IPS-NIHi11 (cell line): Measurements from ENCODE around the gene PAFAH1B2.
"Not testable (repeated sequence)": the region's sequence is repeated elsewhere in the genome, so short reads cannot be mapped to it uniquely, and the experiment has no call there.

Source experiments
- DNase-seq: peaks from one replicate; pipeline ENCODE4 v3.0.0; 2012; ENCODE audit warnings: mixed read lengths, low spot score

The PAFAH1B2 gene

DNA sequence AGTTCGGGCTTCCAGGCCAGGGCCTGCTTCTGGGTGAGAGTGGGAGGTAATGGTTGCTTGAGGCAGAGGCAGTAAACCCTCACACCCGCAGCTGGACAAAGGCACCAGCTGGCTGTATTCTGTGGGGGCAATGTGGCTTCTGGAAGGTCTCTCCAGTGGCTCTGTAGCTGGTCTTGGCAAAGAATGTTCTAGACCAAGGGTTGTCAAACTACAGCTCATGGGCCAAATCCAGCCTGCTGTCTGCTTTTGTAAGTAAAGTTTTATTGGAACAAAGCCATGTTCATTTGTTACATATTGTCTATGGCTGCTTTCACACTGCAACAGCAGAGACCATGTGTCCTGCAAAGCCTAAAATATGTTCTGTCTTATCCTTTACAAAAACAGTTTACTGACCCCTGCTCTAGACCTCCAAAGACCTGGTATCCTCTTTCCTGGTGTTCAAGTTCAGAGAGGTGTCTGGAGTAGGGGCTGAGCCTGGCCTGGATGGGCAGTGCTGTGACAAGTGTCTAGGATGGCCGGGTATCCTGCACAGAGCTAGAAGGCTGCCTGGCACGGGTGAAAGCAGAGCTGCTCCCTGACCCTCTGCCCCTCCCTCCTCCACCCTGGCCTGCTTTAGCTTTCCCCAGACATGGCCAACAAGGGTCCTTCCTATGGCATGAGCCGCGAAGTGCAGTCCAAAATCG lies 58.4 kb downstream of the PAFAH1B2 start:
- no peak for DNase-seq

GRCh38 chr11:117203069-117203407 lies 59.0 kb downstream of the PAFAH1B2 start:
- no peak for DNase-seq

DNA sequence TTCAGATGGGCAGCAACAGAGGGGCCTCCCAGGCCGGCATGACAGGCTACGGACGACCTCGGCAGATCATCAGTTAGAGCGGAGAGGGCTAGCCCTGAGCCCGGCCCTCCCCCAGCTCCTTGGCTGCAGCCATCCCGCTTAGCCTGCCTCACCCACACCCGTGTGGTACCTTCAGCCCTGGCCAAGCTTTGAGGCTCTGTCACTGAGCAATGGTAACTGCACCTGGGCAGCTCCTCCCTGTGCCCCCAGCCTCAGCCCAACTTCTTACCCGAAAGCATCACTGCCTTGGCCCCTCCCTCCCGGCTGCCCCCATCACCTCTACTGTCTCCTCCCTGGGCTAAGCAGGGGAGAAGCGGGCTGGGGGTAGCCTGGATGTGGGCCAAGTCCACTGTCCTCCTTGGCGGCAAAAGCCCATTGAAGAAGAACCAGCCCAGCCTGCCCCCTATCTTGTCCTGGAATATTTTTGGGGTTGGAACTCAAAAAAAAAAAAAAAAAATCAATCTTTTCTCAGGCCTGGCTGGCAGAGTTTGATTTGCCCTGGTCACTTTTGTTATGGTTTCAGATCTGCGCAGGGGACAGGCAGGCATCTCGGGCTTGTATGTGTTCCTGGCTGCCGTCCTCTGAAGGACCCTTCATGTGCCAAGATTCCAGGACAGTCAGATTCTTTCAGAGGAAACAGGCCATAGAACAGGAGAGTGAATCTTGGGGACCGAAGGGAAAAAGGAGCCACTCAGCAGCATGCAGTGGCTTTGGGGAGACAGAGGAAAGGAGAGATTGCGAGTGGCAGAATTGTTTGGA lies 60.4 kb downstream of the PAFAH1B2 start:
- DNase-seq = no peak

- no peak for DNase-seq
Measured at GRCh38 chr11:117205211-117205818, 61.2 kb downstream of the PAFAH1B2 start.

GRCh38 chr11:117206111-117206510 lies 62.0 kb downstream of the PAFAH1B2 start:
- not testable (repeated sequence) for DNase-seq

DNA sequence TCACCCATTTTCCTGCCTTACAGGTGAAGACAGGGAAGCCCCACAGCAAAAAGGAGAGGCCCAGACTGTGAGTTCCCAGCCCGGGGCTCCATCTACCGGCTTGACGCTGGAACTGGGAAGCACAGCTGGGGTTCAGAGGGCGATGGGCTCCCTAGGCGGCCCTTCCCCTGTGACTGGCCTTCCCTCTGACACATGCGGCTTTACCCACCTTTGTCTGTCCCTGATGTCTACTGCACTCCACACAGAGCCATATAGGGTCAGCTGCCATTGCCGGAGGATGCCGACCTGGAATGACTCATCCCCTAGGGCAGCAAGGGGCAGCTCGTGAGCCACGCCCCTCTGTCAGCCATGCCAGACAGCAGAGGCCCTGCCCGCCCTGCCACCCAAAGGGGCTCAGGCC lies 62.8 kb downstream of the PAFAH1B2 start:
- DNase-seq = not testable (repeated sequence)

GRCh38 chr11:117207481-117207880 lies 63.4 kb downstream of the PAFAH1B2 start:
- not testable (repeated sequence) for DNase-seq

- DNase-seq = not testable (repeated sequence)
Measured at GRCh38 chr11:117208710-117209109, 64.6 kb downstream of the PAFAH1B2 start.

DNA sequence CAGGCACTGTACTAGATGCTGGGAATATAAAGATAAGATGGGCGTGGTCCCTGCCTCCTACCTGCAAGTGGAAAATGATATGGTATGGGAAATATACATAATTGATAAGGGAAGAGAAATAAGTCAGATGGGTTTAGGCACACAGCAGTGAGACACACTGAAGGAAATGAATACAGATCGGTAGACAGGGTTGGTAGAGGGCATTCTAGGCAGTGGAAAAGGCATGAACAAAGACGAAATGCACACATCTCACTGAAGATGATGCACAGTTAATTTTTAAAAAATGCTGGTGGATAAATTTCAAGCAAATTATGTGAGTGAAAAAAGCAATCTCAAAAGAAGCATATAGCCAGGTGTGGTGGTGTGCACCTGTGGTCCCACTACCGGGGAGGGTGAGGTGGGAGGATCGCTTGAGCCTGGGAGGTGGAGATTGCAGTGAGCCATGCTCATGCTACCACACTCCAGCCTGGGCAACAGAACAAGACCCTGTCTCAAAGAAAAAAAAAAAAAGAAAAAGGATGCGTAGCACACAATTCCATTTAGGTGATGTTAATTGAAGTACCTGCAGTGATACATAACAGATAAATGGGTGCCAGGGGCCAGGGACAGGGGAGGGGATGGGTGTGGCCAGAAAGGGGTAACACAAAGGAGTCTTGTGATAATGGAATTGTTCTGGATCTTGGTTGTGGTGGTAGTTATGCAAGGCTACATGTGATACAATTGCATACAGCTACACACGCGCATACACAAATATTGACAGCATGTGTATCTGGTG lies 65.5 kb downstream of the PAFAH1B2 start:
- not testable (repeated sequence) for DNase-seq

GRCh38 chr11:117210620-117211019 lies 66.5 kb downstream of the PAFAH1B2 start:
- no peak for DNase-seq

GRCh38 chr11:117212697-117213355 lies 68.7 kb downstream of the PAFAH1B2 start:
- no peak for DNase-seq

DNA sequence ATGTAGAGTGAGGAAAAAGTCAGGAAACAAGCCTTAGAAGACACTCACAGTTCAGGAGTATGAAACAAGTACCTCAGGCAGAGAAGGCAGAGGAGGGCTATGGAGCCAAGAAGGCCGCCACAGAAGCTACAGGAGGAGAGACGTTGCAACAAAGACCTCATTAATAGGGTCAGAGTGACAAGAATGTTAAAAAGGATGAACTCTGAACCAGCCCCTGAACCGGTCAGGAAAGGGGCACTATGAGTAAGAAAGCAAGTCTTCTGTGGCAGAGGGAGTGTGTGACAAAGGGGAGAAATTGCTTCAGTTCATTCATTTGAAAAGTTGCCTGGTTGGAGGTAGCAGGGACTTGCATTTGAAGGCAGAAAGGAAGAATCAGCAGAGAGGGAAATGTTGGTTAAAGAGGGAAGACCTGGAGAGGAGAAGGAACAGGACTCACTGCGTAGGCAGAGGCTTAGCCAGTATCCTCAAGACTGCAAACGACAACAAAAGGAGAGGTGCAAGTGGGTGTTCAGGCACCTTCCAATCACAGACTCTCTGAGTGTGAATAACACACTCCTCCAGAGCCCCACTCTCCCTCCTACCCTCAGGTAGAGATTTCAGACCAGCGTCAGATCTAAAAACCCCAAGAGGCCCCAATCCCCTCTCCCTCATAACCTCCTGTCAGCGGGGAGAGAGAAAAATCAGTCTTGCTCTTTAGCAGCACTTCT lies 70.5 kb downstream of the PAFAH1B2 start:
- no peak for DNase-seq

DNA sequence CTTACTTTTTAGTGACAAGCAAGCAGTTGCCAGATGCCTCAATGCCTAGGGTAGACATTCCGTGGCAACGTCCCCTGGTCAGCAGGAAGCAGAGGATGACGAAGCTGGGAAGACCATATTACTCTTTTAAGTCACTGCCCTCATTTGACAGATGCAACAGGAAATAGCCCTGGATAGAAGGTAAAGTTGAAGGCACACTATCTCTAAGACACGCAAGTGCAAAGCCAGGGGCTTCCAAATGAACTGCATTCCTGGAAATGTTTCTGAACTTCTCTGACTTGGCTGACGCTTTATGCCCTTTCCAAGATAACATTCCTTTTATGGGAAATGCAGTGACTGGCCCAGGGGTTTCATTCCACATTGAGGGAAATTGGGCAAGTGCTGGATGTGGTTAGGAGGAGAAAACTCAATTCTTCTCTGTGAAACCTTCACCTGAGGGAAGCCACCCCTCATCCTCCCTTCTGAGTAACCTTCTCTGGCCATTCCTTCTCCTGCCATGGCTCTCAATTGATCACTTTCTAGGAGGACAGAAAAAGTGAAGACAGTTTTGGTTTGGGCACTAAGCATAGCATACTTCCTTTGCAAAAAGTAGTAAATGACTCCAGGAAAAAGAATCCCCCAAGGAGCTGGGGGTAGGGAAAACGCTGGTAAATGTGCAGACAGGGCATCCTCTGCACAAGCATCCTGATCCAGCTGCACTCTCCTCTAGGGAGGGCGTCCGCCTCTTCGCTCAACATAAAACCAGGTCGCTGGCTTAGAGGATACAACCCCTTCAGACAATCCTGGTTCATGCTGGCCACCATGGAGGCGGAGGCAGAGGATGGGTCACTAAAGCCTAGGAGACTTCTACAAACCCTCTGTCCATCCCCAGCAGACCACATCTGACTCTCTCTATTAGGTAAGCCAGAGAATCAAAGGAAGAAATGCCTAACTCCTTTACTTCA lies 73.3 kb downstream of the PAFAH1B2 start:
- DNase-seq = no peak

DNA sequence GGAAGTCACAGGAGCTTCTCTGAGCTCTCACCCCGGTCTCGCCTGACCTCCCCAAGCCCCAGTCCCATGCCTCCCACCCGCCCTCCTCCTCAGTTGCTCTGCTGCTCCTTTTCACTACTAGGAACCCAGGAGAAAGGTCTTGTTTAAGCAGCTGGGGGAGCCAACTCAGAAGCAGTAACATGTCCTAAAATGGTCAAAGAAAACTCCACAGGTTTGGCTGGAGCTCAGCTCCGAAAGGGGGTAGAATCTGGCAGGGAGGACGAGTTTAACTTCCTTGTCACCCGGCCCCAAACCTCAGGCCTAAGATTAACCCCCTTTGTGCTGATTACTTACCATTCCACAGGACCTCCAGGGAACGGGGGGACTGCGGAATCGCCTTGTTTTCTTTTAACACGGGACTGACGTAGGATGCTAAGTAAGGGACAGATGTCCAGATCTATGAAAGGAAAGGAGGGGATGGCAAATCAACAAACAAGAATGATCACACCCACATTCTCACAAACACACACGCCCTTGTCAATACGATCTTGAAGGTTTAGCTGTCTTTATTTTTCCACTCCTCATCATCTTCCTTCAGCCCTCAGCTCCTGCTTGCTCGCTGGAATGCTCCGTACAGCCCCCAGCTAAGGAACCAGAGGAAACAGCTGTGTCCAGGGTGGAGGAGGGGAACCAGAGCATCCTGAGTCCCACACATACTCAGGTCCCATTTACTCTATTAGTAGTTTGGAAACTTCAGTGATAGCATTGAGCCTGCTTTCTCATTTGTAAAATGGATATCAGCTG lies 74.2 kb downstream of the PAFAH1B2 start:
- no peak for DNase-seq

- DNase-seq = no peak
Measured at GRCh38 chr11:117219001-117219400, 74.9 kb downstream of the PAFAH1B2 start.

DNA sequence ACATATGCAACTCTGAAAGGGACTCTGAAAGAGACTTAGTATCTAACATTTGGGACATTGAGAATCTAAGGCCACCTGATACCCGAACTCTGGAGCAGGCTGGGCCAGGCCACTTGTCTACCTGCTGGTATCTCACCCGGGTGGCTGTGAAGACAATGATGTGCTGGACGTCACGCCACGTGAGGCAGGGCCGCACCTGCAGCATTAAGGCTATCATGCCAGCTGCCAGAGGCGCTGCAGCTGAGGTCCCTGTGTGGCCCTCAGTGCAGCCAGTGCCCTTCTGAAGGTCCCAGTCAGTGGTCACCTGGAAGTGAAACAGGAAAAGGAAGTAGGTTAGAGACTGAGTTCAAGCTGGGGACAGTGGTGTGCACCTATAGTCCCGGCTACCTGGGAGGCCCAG lies 75.4 kb downstream of the PAFAH1B2 start:
- no peak for DNase-seq

DNA sequence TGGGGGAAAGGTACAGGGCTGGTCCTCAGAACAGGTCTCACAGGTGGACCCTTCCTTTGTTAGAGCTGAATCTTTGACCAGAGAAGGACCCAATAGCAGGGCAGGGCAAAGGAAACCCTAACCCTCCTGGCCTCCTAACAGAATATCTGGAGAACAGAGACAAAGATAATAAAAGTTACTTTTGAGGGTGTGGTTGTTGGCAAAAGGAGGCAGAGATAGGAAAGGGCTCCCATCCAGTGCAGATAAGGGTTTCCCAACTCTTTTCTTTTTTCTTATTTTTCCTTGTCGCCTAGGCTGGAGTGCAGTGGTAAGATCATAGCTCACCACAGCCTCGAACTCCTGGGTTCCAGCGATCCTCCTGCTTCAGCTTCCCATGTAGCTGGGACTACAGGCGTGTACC lies 75.9 kb downstream of the PAFAH1B2 start:
- no peak for DNase-seq

DNA sequence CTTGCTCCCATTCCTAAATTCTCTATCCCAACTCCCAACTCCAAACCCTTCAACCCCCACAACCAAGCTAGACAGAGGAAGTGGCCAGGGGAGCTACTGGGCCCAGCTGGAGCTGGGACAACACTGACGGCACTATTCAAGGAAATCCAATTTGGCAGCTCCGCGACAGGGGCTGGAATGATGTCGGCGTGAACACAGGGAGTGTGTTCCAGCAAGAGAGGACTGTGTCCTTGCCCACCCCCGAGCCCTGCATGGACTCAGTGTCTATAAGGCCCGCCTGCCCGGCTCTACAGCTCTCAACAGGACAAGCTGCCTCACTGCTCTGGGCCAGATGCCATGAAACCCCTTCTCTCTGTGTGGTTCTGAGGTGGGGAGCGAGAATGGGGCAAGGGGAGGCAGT lies 76.5 kb downstream of the PAFAH1B2 start:
- no peak for DNase-seq
